GM19351 (cell line): ENCODE data around the gene TIE1.

Source experiments
- ATAC-seq: cut with Tn5 transposase; IDR thresholded peaks from one replicate; pipeline ENCODE4 v1.9.1; 2021; ENCODE audit warnings: mild to moderate bottlenecking, moderate library complexity; ENCODE audit not compliant: unreplicated experiment

TIE1 gene

DNA sequence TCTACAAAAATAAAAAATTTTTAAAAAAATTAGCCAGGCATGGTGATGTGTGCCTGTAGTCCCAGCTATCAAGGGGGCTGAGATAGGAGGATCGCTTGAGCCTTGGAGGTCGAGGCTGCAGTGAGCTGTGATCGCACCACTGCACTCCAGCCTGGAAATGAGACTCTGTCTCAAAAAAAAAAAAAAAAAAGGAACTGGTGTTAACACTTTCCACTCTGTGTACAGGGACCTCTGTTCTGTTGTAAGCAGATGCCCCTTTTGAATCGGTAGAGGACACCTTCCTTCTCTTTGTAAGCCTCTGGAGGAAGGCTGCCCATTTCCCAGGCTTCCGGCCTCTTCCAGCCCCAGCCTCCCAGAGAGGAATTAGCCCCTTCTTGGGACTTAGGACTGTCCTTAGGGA is 8.1 kb upstream of the TIE1 start:
- no peak for ATAC-seq

DNA sequence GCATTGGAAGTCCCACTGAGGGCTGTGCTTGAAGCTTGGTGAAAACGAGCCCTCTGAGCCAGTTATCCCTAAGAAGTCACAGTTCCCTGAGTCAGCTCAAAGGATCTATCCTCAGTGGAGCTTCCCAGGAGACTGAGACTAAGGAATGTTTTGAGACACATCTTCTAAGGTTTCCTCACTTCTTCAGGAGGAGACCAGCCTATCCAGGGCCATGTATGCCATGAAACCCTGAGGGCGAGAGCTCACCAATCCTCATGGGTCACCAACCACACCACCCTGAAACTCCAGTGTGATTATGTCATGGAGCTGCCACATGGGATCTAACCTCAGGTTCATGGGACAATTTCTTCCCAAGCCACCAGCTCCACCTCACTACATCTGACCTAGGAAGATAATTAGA is 7.6 kb upstream of the TIE1 start:
- ATAC-seq: no peak

DNA sequence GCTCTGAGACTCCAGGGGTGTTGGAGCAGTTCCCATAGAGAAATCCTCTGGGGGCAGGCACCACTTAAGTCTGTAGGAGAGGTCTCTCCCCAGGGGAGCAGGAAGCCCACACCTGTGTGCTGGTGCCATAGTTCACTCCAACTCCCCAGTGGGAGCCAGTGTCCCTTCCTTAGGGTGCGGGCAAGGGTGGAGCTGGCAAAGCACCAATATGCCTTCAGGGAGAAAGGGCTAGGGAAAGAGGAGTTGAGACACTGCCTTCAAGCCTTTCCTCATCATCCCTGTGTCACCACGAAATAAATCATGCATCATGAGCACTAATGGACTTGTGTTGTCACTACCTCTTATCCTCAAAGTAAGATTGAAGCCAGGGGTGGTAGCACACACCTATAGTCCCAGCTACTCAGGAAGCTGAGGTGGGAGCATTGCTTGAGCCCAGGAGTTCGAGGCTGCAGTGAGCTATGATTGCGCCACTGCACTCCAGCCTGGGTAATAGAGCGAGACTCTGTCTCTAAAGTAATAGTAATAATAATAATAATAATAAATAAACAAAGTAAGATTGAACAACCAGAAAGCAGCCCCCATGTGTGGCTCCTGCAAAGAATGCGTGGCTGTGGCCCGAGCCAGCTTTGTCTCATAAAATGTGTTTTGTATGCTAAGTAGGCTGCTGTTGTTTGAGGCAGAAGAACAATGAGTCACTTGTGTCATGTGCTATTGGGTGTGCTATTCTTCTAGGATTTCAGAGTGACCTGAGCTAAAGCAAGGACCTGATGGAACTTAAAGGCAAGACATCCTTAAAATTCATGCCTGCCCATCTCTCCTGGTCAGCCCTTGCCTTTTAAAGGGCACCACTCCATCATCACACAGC is 6.7 kb upstream of the TIE1 start:
- no peak for ATAC-seq

DNA sequence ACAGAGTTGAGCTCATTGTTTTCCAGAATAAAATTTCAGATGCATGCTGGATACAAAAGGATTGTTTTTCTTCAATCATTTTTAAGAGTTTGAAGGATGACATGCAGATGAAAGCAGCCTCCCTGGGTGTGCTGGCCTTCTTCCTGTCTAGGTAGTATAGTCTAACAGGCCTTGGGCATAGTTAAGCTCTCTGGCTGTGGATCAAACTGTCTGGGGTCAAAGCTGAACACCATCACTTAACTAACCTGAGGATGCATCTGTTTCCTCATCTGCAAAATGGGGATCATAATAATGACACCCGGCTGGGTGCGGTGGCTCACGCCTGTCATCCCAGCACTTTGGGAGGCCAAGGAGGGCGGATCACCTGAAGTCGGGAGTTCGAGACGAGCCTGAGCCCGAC is 6.0 kb upstream of the TIE1 start:
- ATAC-seq: no peak

DNA sequence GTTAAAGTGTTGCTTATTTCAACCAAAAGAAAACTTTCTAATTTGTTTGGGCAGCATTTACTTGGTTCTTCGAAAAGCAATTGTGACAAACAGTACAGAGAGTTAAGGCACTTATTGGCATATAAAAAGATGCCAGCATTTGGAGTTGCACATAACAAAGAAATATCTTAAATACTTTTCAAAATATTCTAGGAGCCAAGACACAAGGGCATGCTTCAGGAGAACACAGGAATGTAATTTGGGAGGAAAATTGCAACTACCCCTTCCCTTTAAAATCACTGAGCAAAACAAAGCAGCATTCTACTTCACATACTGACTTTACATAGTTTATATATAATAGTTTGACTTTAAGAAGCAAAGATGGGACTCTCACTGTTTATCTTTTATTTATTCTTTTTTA is 4.6 kb upstream of the TIE1 start:
- ATAC-seq: no peak

DNA sequence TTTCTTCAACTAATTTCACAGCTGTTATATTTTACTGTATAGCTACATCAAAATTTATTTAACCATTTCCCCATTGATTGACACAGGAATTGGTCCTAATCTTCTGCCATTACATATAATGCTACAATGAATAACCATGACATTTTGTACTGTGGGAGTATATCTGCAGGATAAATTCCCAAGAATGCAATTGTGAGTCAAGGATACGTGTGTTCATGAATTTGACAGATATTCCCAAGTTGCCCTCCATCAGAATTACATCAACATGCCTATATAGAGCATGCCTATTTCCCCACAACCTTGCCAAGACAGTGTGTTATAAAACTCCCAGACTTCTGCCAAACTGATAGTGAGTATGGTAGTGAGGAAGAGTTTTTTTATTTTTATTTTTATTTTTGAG is 2.7 kb upstream of the TIE1 start:
- ATAC-seq: no peak

DNA sequence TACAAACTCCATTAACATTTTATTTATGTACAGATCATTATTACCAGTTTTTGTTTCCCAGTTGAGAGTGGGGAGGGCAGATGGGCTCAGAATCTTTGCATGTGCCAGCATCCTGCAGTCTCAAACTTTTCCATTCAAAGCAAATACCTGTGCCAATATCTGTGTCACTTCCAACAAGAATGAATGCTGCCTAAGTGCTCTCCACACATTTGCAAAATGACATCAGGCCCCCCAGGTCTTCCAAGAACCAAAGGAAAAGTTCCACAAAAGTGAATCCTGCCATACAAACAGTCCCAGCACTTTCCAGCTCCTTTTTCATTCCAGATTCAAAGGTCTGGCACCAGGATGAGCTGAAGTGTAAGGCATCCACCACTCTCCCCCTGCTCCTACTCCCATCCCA is 1.7 kb upstream of the TIE1 start:
- no peak for ATAC-seq

DNA sequence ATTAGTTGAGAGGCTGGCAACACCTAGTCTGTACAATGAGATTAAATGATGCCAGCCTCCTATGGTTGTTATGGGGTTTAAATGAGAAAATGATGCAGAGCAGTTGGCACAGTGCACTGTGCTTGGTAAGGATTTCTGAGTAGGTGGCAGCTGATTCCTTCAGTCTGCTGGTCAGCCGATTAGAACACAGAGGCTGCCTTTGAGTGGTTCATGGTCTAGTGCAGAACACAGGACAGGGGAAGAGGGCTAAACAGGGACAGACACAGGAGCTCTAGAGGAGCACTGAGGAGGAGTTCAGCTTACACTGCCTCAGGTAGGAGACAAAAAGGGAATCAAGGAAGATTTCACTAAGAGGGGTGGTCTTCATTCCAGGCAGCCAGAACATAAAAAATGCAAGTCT is 1.4 kb downstream of the TIE1 start:
- ATAC-seq: no peak

DNA sequence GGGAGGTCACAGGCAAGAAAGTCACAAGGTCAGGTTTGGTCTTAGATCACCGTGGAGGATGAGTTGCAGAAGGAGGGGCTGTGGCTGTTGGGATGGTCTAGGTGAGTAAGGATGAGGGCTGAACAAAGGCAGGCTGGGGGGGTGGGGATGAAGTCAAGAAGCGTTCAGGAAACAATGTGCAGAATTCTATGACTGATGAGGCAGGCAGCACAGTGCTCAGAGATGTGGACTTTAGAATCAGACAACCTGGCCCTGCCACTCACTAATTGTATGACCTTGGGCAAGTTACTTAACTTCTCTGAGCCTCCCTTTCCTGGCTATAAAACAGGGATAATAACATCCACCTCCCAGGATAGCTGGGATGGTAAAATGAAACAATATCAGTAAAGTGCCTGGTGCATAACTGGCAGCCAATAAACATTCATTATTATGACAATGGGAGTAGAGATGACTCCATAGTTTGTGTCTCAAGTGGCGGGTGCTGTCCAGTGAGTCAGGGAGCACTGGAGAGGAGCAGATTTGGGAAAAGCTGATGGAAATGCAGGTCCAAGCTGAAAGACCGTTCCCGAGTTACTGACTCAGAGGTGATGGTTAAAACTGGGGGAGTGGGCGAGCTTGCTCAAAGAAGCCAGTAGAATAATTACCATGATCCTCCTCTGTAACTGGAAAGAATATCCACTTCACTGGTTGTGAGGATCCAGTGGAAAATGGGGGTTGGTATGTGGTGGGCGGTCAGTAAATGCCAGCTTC is 2.1 kb downstream of the TIE1 start:
- no peak for ATAC-seq

DNA sequence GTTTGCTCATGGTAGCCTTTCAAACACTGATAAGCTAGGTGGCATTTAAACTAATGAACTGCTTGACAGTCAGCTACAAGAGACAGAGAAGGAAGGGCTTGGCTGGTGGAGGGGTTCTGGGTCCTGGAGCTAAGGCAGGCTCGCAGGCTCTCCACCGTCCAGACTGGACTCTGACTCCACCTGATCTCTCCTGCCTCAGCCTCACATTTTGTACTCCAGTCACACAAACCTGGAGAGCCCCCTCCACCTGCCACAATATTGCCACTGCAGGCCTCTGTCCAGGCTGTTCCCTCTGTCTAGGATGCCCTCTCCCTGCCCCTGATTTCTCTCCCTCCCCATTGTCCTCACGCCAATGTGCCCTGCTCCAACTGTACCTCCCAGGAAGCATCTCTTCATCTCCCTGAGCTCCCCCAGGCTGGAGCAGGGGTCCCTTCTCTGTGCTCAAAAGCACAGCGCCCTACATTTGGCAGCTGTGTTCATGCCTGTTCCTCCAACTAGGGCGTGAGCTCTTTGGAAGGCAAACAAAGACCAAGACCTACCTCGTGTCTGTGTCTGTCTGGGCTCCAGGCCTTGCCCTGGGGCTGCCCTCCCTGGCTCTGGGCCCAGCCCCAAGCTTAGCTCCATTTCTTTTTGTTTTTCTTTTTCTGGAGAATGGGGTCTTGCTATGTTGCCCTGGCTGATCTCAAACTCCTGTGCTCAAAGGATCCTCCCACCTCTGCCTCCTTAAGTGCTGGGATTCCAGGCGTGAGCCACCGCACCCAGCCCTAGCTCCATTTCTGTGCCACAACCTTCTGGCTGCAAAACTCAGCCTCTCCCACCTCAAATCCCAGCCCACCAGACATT is 2.9 kb downstream of the TIE1 start:
- no peak for ATAC-seq

DNA sequence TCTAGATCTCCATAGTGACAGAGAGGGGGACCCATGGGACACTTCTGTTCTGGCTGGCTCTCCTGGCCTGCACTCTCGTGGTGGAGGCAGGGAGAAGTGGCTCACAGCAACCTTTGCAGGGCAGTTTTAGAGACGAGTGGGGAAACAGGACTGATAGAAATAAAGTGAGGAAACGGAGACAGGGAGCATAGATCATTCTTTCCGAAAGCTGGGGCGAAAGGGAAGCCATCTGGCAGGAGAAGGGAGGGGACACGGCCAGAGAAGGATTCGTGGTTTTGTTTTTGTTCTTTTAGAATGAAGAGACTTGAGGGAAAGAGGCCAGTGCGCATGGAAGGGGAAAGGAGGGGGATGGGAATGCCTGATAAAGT is 3.5 kb downstream of the TIE1 start:
- ATAC-seq: no peak

DNA sequence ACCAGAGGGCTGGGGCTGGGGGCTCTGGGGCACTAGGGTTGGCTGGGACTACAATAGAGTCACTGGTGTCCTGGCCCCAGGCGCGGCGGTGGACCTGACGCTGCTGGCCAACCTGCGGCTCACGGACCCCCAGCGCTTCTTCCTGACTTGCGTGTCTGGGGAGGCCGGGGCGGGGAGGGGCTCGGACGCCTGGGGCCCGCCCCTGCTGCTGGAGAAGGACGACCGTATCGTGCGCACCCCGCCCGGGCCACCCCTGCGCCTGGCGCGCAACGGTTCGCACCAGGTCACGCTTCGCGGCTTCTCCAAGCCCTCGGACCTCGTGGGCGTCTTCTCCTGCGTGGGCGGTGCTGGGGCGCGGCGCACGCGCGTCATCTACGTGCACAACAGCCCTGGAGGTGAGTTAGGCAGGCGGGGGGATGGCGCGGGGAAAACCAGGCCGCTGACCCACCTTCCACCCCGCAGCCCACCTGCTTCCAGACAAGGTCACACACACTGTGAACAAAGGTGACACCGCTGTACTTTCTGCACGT is 4.1 kb downstream of the TIE1 start:
- ATAC-seq: no peak

DNA sequence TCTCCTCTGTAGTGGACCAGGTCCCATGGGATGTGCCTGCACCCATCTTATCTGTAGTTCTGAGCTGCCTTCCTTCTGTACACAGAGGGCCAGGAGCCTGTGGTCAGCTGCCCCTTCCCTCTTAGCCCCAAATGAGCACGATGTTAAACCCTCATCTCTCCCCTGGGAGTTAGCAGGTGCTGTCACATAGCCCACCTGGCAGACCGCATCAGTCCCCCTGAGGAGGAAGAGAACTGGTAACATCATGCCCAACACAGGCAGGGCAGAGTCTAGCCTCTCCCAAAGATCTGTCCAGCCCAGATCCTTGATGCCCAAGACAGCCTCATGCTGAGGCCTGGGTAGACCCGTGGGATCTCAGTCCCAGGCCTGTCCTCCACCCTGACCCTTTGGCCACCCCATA is 4.7 kb downstream of the TIE1 start:
- no peak for ATAC-seq

DNA sequence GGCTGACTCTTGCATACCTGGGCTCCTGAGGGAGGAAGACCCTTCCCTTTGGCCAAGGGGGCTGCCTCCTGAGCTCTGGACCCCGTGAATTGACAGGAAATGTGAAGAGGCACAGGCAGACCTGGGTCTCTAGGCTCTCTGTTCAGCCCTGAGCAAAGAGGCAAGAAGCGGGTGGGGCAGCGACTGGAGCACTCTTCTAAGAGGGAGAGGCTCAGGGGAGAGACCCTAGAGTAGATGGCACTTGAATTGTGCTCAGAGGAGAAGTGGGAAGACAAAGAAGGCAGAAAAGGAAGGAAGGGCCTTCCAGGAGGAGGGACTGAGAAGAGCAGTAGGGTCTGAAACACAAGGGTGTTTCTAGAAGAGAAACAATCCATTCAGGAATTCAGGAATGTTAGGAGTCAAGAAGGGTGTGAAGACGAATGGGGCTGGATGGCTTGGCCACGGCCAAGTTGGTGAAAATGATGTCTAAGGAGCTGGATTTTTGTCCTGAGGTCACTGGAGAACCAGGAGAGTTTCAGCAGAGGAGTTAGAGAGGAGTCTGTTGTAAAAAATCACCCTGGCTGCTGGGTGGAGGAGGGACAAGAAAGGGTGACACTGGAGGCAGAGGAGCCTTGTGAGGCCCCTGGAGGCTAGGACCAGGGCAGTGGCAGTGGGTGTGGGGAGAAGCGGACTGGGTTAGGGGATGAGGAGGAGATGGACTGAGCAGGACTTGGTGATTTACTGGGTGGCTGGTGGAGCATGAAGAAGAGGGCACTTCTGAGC is 5.3 kb downstream of the TIE1 start:
- no peak for ATAC-seq

DNA sequence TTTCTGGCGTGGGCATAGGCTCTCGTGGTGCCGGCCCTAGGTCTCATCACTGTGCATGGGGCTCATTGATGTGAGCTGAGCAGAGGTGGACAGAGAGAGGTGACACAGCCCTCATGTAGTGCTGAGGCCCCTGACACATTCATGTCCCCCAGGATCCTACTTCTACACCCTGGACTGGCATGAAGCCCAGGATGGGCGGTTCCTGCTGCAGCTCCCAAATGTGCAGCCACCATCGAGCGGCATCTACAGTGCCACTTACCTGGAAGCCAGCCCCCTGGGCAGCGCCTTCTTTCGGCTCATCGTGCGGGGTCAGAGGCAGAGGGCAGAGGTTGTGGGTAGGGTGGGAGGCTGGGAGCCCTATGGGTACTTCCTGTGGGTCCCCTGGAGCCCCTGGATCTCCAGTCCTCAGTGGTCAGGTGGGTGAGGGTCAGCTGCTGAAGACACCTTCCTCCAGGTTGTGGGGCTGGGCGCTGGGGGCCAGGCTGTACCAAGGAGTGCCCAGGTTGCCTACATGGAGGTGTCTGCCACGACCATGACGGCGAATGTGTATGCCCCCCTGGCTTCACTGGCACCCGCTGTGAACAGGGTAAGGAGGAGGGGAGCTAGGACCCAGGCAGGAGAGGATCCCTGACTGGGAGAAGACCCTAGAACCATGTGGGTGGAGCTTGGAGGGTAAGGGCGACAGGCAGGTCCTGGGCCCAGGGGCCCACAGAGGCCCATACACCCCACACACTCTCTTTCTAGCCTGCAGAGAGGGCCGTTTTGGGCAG is 6.1 kb downstream of the TIE1 start:
- ATAC-seq: no peak

DNA sequence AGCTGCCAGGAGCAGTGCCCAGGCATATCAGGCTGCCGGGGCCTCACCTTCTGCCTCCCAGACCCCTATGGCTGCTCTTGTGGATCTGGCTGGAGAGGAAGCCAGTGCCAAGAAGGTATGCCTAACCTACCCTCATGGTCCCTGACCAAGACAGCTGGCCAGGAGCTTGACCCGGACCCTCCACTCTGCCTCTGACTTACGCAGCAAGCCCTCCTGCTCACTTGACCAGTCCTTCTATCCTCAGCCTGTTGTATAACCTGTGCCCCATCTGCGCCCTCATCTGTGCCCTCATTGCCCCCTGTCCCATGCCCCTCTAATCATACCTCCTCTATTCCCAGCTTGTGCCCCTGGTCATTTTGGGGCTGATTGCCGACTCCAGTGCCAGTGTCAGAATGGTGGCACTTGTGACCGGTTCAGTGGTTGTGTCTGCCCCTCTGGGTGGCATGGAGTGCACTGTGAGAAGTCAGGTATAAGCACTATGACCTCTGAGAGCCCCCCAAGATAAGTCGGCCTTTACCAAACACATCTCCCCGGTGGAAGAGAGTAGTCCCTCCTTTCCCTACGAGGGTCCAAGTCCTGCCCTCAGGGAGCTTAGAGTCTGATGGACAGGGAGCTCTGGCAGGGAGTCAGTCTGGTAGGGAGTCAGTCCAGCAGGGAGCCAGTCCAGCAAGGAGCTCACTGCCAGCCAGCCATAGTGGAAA is 6.8 kb downstream of the TIE1 start:
- ATAC-seq: no peak

DNA sequence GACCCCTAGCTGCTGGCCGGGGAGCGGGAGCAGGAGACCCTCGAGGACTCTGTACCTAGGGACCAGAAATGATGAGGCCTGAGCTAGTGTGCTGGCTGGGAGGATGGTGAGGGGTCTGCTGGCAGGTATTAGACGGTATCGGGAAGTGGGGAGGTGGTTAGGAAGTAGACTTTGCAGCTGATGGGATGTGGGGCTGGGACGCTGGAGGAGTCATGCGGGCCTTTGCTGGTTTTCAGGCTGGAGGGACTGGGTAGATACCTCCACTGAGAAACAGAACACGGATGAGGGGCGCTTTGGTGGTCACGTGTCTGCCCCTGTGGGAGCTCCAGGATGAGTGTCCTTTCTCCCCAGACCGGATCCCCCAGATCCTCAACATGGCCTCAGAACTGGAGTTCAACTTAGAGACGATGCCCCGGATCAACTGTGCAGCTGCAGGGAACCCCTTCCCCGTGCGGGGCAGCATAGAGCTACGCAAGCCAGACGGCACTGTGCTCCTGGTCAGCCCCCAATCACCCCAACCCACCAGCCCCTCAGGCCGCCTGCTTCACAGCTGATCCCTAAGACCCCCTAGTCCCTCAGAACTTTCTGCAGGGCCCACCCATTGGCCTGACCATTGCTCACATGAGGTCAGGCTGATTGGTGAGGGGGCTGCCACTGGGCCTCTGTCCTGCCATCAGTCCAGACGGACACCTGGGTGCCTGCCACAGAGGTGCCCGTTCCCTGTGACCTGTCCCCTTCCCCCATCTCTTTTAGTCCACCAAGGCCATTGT is 8.0 kb downstream of the TIE1 start:
- no peak for ATAC-seq

DNA sequence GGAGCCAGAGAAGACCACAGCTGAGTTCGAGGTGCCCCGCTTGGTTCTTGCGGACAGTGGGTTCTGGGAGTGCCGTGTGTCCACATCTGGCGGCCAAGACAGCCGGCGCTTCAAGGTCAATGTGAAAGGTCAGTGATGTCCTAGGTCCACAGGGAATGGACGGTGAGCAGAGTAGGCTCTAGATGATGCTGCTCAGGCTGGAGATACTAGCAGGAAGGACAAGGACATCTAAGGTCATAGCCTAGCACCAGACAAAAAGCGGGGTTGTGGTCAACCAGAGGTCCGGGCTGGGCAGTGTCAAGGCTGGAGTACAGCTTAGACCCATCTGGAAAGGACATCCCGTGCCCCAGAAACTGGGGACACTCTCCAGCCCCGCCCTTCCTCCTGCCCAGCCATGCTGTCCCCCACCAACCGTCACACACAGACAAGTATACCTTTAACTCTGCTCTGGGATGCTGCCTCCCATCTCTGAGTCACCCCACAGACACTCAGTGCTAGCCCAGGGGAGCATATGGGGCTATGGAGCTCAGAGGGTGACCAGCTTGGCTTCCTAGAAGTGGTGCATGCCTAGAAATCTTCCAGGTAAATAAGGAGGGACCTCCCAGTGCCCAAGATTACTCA is 8.7 kb downstream of the TIE1 start:
- no peak for ATAC-seq
